IMR-90 (cell line): Measurements from ENCODE around the gene CD70. TPM values are rescaled to one million over a fixed set of nuclear protein-coding genes. Genes with fewer than 3 reads are reported as not detected.

Source experiments
- ATAC-seq: fragments of 200-7000 bp; cut with Tn5 transposase; 2 replicates; pipeline ENCODE4 v1.9.1; 2020; ENCODE audit warnings: low read depth, mild to moderate bottlenecking, moderate library complexity
- BruUV-seq: library from RNA; stranded (reverse); fragments of 400-500 nt; replicated peaks from 2 replicates; lab custom pipeline; 2021; lab: Mats Ljungman, UMichigan
- CTCF ChIA-PET: fragments of 300-600 bp; formaldehyde crosslinking; extraction: SDS; loops from one replicate; lab custom pipeline; 2021; ENCODE audit warnings: antibody characterized with exemption; lab: Yijun Ruan, JAX
- POLR2A ChIA-PET: fragments of 300-600 bp; sonication (Branson Sonifier 250); formaldehyde crosslinking; loops from one replicate; lab custom pipeline; 2022; ENCODE audit warnings: antibody characterized with exemption; ENCODE audit not compliant: unreplicated experiment; lab: Charles Lee
- DNase-seq: peaks from one replicate; pipeline ENCODE4 v3.0.0; 2013
- H2AFZ ChIP-seq: replicated peaks from 2 replicates; pipeline ENCODE3; 2013; ENCODE audit warnings: low read length, mild to moderate bottlenecking; ENCODE audit not compliant: poor library complexity
- H2AK5ac ChIP-seq: 2 replicates; pipeline ENCODE4 v1.6.1; 2013; ENCODE audit warnings: low read depth, low read length, inconsistent platforms
- H2AK9ac ChIP-seq: replicated peaks from 2 replicates; pipeline ENCODE3; 2013; ENCODE audit warnings: mild to moderate bottlenecking, low read depth, low read length, moderate library complexity; ENCODE audit not compliant: poor library complexity
- H2BK120ac ChIP-seq: 2 replicates; pipeline ENCODE4 v1.6.1; 2013; ENCODE audit warnings: low read depth, low read length, inconsistent platforms
- H2BK15ac ChIP-seq: 3 replicates; pipeline ENCODE4 v1.6.1; 2013; ENCODE audit warnings: low read depth, low read length, inconsistent platforms
- H2BK20ac ChIP-seq: 2 replicates; pipeline ENCODE4 v1.6.1; 2013; ENCODE audit warnings: low read depth, mild to moderate bottlenecking, inconsistent platforms, low read length, moderate library complexity
- H2BK5ac ChIP-seq: 2 replicates; pipeline ENCODE4 v1.6.1; 2013; ENCODE audit warnings: mild to moderate bottlenecking, low read depth, low read length, inconsistent platforms; ENCODE audit not compliant: poor library complexity, severe bottlenecking
- H3K14ac ChIP-seq: replicated peaks from 2 replicates; pipeline ENCODE4 v1.6.1; 2013; ENCODE audit warnings: low read depth, low read length, inconsistent platforms
- H3K18ac ChIP-seq: 2 replicates; pipeline ENCODE4 v1.6.1; 2013; ENCODE audit warnings: low read depth, low read length, control low read depth
- H3K23ac ChIP-seq: 2 replicates; pipeline ENCODE4 v1.6.1; 2013; ENCODE audit warnings: low read depth, low read length, inconsistent platforms
- H3K27ac ChIP-seq: 2 replicates; pipeline ENCODE4 v1.5.1; 2013; ENCODE audit warnings: mild to moderate bottlenecking, control low read depth, low read length; ENCODE audit not compliant: insufficient read depth
- H3K27me3 ChIP-seq: 2 replicates; pipeline ENCODE4 v1.6.1; 2013; ENCODE audit warnings: low read length; ENCODE audit not compliant: control insufficient read depth, insufficient read depth
- H3K36me3 ChIP-seq: 2 replicates; pipeline ENCODE4 v1.6.1; 2013; ENCODE audit warnings: low read length, mixed read lengths; ENCODE audit not compliant: control insufficient read depth, insufficient read depth
- H3K4ac ChIP-seq: 2 replicates; pipeline ENCODE4 v1.6.1; 2013; ENCODE audit warnings: low read depth, low read length, inconsistent platforms
- H3K4me1 ChIP-seq: 2 replicates; pipeline ENCODE4 v1.6.1; 2013; ENCODE audit warnings: low read length, mixed read lengths; ENCODE audit not compliant: control insufficient read depth, insufficient read depth
- H3K4me2 ChIP-seq: 2 replicates; pipeline ENCODE4 v1.6.1; 2013; ENCODE audit warnings: low read depth, mild to moderate bottlenecking, control low read depth, low read length, moderate library complexity
- H3K4me3 ChIP-seq: 2 replicates; pipeline ENCODE4 v1.5.1; 2013; ENCODE audit warnings: low read depth, mild to moderate bottlenecking, control low read depth, low read length, moderate library complexity; ENCODE audit not compliant: insufficient read depth
- H3K56ac ChIP-seq: 2 replicates; pipeline ENCODE4 v1.6.1; 2013; ENCODE audit warnings: low read length, inconsistent platforms; ENCODE audit not compliant: insufficient read depth; ENCODE audit errors: extremely low read depth
- H3K79me1 ChIP-seq, 2 experiments: 2 replicates each; pipeline ENCODE4 v1.6.1; 2013; ENCODE audit warnings: low read length in 2 of 2, inconsistent platforms in 1 of 2, low read depth in 1 of 2
- H3K9ac ChIP-seq: 2 replicates; pipeline ENCODE4 v1.6.1; 2013; ENCODE audit warnings: low read depth, low read length, control low read depth
- H3K9me1 ChIP-seq: 2 replicates; pipeline ENCODE4 v1.6.1; 2013; ENCODE audit warnings: low read length, inconsistent platforms; ENCODE audit not compliant: insufficient read depth
- H3K9me3 ChIP-seq: 2 replicates; pipeline ENCODE4 v1.6.1; 2013; ENCODE audit warnings: low read length; ENCODE audit not compliant: control insufficient read depth, insufficient read depth
- H4K20me1 ChIP-seq: 2 replicates; pipeline ENCODE4 v1.6.1; 2013; ENCODE audit warnings: low read length, inconsistent platforms; ENCODE audit not compliant: insufficient read depth
- H4K5ac ChIP-seq: 2 replicates; pipeline ENCODE4 v1.6.1; 2013; ENCODE audit warnings: mild to moderate bottlenecking, low read depth, low read length, control low read depth
- H4K8ac ChIP-seq, 2 experiments: 2 replicates each; pipeline ENCODE4 v1.6.1; 2013; ENCODE audit warnings: low read depth in 2 of 2, low read length in 2 of 2, control low read depth in 1 of 2, inconsistent platforms in 1 of 2
- H4K91ac ChIP-seq: 2 replicates; pipeline ENCODE4 v1.6.1; 2013; ENCODE audit warnings: low read depth, low read length, inconsistent platforms; ENCODE audit not compliant: insufficient read depth
- BHLHE40 ChIP-seq: fragments of 150-350 bp; IDR thresholded peaks from 2 replicates; pipeline ENCODE4 v1.6.1; 2016; ENCODE audit warnings: mild to moderate bottlenecking, low read depth, low read length
- CEBPB ChIP-seq: IDR thresholded peaks from 2 replicates; pipeline ENCODE4 v1.6.1; 2012; ENCODE audit warnings: low read depth, low read length, improper control_type of control experiment
- CHD1 ChIP-seq: IDR thresholded peaks from 2 replicates; pipeline ENCODE4 v1.6.1; 2012; ENCODE audit warnings: low read depth, low read length, improper control_type of control experiment
- CTCF ChIP-seq: conservative IDR thresholded peaks from 2 replicates; pipeline ENCODE4 v1.5.1; 2012; ENCODE audit warnings: mild to moderate bottlenecking, low read depth, low read length, improper control_type of control experiment
- FOS ChIP-seq: fragments of 150-350 bp; IDR thresholded peaks from 2 replicates; pipeline ENCODE4 v1.6.1; 2016; ENCODE audit warnings: low read depth, low read length
- MAFK ChIP-seq: IDR thresholded peaks from 2 replicates; pipeline ENCODE4 v1.6.1; 2012; ENCODE audit warnings: low read depth, low read length, improper control_type of control experiment
- MAZ ChIP-seq: IDR thresholded peaks from 2 replicates; pipeline ENCODE4 v1.6.1; 2012; ENCODE audit warnings: low read depth, mild to moderate bottlenecking, low read length, improper control_type of control experiment, moderate library complexity, borderline replicate concordance
- MXI1 ChIP-seq: IDR thresholded peaks from 2 replicates; pipeline ENCODE4 v1.6.1; 2012; ENCODE audit warnings: low read depth, mild to moderate bottlenecking, low read length, moderate library complexity, borderline replicate concordance
- NFE2L2 ChIP-seq: fragments of 150-350 bp; IDR thresholded peaks from 2 replicates; pipeline ENCODE4 v1.6.1; 2016; ENCODE audit warnings: low read depth, mild to moderate bottlenecking, low read length
- POLR2A ChIP-seq: IDR thresholded peaks from 2 replicates; pipeline ENCODE4 v1.6.1; 2012; ENCODE audit warnings: mild to moderate bottlenecking, low read depth, low read length
- RAD21 ChIP-seq: IDR thresholded peaks from 2 replicates; pipeline ENCODE4 v1.6.1; 2012; ENCODE audit warnings: low read length, improper control_type of control experiment
- RCOR1 ChIP-seq: IDR thresholded peaks from 2 replicates; pipeline ENCODE4 v1.6.1; 2012; ENCODE audit warnings: mild to moderate bottlenecking, low read length, improper control_type of control experiment; ENCODE audit not compliant: insufficient replicate concordance
- RFX5 ChIP-seq: IDR thresholded peaks from 2 replicates; pipeline ENCODE4 v1.8.0; 2012; ENCODE audit warnings: low read depth, mild to moderate bottlenecking, low read length, moderate library complexity
- SMC3 ChIP-seq: fragments of 150-350 bp; IDR thresholded peaks from 2 replicates; pipeline ENCODE4 v1.6.1; 2016; ENCODE audit warnings: low read depth, mild to moderate bottlenecking, antibody characterized with exemption, low read length, moderate library complexity
- USF2 ChIP-seq: fragments of 150-350 bp; IDR thresholded peaks from 2 replicates; pipeline ENCODE4 v1.6.1; 2017; ENCODE audit warnings: mild to moderate bottlenecking, antibody characterized with exemption, low read length, low read depth
- WGBS, 2 experiments: methylation state at CpG; one replicate each; pipeline versions ENCODE4 v1.1.5 to v1.1.7; 2013; ENCODE audit warnings: missing lambda C conversion rate in 2 of 2; ENCODE audit not compliant: insufficient read length in 1 of 2; ENCODE audit errors: extremely low coverage in 2 of 2; 5-methylcytosine and 5-hydroxymethylcytosine counted together
- dilution Hi-C: fragments of 300-500 bp; cut with HindIII; formaldehyde crosslinking; loops from one replicate; pipeline ENCODE4 v1.14.3; 2018; ENCODE audit warnings: low sequenced_read_pairs; ENCODE audit not compliant: unreplicated experiment
- in situ Hi-C: fragments of 300-500 bp; cut with MboI; formaldehyde crosslinking; loops from 3 replicates; pipeline ENCODE4 v1.14.3; 2019; ENCODE audit warnings: low sequenced_read_pairs, inconsistent platforms, mixed read lengths
- intact Hi-C: fragments of 100-400 bp; cut with micrococcal nuclease; formaldehyde crosslinking; loops from 2 replicates; pipeline ENCODE4 v1.10.0; 2022
- polyA plus RNA-seq, 3 experiments: library from polyadenylated mRNA; depleted of rRNA; stranded (reverse); fragments of >200 nt; gene quantifications; 2 replicates each; pipeline ENCODE4 v1.2.3, GENCODE V29; 2012; ENCODE audit warnings: low replicate concordance in 1 of 3
- total RNA-seq: library from RNA; depleted of rRNA; stranded (reverse); fragments of >200 nt; gene quantifications from 2 replicates; pipeline ENCODE4 v1.2.3, GENCODE V29; 2012
- TF ChIP-seq, protein P1 (sequence below): fragments of 150-350 bp; IDR thresholded peaks from 2 replicates; pipeline ENCODE4 v1.6.1; 2016; ENCODE audit warnings: low read depth, mild to moderate bottlenecking, low read length, moderate library complexity, borderline replicate concordance

The CD70 gene
- total and polyA plus RNA-seq, 2 of the 4 experiments (the other 2 are of a cell fraction) = not detected

DNA sequence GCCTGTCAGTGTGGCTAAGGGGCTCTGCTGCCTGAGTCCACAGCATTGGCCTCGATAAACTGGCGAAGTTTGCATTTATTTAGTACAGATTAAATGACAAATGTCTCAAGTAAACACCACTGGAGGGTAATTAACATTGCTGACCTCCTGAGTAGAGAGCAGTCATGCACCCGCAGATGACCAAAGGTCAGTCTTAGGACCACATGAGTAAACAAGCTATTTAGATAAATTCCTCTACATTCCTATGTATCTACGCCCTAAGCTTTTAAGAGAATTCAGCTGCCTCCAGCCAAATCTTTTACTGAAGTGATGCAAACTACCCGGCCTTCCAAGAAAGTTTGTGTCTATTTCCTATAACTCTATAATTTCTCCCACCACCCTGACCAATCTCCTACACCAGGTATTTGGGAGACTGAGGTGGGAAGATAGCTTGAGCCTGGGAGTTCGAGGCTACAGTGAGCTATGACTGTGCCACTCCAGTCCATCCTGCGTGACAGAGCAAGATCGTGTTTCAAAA lies 22.9 kb downstream of the CD70 start:
- Histone ChIP-seq H3K36me3 (no peaks in the 10 kb centered on the region), H4K5ac (no peak overlapping the region), H2BK20ac (no peak overlapping the region), H3K23ac (no peak overlapping the region), H2BK120ac (no peak overlapping the region), H3K56ac (no peak overlapping the region), H2BK5ac (no peak overlapping the region), H3K9me3 (peaks cover 5% of the 10 kb centered on the region; the same call in 1 of the 2 replicates), H3K4ac (no peak overlapping the region), H3K4me1 (no peaks in the 10 kb centered on the region), H3K27ac (no peak overlapping the region), H2AFZ (no peak overlapping the region), H3K4me3 (no peak overlapping the region), H2AK5ac (no peak overlapping the region), H4K20me1 (no peaks in the 10 kb centered on the region), H3K27me3 (no peaks in the 10 kb centered on the region), H2BK15ac (no peak overlapping the region), H3K4me2 (no peak overlapping the region), H3K9ac (no peak overlapping the region), H3K18ac (no peak overlapping the region), H2AK9ac (no peak overlapping the region), H4K91ac (no peak overlapping the region), H3K9me1 (no peaks in the 10 kb centered on the region), H3K79me1 (no peaks in the 10 kb centered on the region), H4K8ac (no peak overlapping the region), H3K14ac (no peak overlapping the region)
- ChIA-PET CTCF (no interaction called here), POLR2A (no interaction called here)
- intact Hi-C loops (no loop called here), in situ Hi-C loops (no loop called here), dilution Hi-C loops (no loop called here)
- no peak for DNase-seq
- no peak for ATAC-seq
- no TSS peak for BruUV-seq
- no peak for TF ChIP-seq CTCF
- TF ChIP-seq POLR2A = no peak
- no peak for TF ChIP-seq CEBPB
- TF ChIP-seq RCOR1 = no peak
- TF ChIP-seq MAZ = no peak
- TF ChIP-seq CHD1 = no peak
- TF ChIP-seq FOS = no peak
- no peak for TF ChIP-seq RFX5
- no peak for TF ChIP-seq RAD21
- no peak for TF ChIP-seq NFE2L2
- TF ChIP-seq, protein P1, sequence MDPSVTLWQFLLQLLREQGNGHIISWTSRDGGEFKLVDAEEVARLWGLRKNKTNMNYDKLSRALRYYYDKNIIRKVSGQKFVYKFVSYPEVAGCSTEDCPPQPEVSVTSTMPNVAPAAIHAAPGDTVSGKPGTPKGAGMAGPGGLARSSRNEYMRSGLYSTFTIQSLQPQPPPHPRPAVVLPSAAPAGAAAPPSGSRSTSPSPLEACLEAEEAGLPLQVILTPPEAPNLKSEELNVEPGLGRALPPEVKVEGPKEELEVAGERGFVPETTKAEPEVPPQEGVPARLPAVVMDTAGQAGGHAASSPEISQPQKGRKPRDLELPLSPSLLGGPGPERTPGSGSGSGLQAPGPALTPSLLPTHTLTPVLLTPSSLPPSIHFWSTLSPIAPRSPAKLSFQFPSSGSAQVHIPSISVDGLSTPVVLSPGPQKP = no peak
- TF ChIP-seq MXI1 = no peak
- TF ChIP-seq USF2 = no peak
- no peak for TF ChIP-seq SMC3
- no peak for TF ChIP-seq MAFK
- no peak for TF ChIP-seq BHLHE40
- no CpG with 5 or more reads among the region's 8 CpGs for WGBS, 2 experiments
